ENCODE measurements around the gene FIGLA. TPM values are rescaled to one million over a fixed set of nuclear protein-coding genes. Genes with fewer than 3 reads are reported as not detected.

FIGLA gene
- total RNA-seq, 1 experiment from 2014 or later, result not detected

DNA sequence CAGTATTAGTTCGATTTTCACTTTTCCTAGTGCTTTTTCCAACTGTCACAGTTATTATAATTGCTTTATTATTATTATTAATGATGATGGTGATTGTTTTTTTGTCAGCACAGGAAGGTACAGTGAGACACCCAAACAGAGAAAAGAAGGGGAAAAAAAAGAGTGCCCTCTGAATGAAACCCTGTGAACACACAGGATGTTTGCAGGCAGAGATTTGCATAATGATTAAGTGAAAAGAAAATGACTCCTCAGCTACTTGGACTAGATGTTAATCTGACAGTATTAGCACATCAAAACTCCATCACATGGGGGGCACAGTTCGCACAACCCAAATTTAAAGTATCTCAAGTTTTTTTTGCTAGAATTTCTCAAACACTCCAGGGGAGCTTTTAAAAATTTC lies 55.4 kb downstream of the FIGLA start:
- no peak for DNase-seq (ENCODE audit: low read depth in 1 of 2, low spot score in 2 of 2)
- Histone ChIP-seq H3K4me1 (replicated peaks) (no peaks in the 10 kb centered on the region), H3K27me3 (replicated peaks) (peaks cover 4% of the 10 kb centered on the region; the same call in 1 of the 2 replicates), H3K9me3 (replicated peaks) (no peaks in the 10 kb centered on the region), H3K4me3 (no peak overlapping the region), H3K27ac (no peak overlapping the region), H3K36me3 (no peaks in the 10 kb centered on the region)

DNA sequence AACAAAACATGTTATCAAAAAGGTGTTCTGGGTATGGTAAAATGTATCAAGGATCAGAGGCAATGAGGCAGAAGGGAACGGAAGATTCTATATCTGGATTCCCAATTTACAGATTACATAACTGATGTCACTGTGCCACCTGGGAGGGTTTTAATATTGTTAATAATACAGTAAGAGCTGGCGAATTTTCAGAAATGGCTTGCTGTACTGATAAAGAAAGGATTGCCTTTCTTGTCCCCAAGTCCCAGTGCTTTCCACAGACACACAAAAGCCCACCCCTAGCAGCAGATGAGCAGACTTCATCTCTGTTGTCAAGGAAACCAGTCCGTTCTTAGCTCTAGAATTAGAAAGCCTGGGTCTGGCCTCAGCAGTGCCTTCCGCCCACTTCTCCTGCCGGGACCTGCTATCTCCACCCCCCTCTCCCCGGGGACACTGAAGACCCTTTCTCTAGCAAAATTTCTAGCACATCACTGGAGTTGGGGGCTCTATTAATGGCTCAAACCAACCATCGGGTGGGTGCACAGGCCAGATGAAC lies 56.7 kb downstream of the FIGLA start:
- DNase-seq (ENCODE audit: low read depth in 1 of 2, low spot score in 2 of 2), result no peak
- no peak overlapping the region for H3K27ac ChIP-seq
- no peak overlapping the region for H3K4me3 ChIP-seq
- H3K9me3 ChIP-seq (replicated peaks), result no peaks in the 10 kb centered on the region
- no peaks in the 10 kb centered on the region for H3K4me1 ChIP-seq (replicated peaks)
- H3K27me3 ChIP-seq (replicated peaks), result peaks cover 4% of the 10 kb centered on the region; the same call in 1 of the 2 replicates
- no peaks in the 10 kb centered on the region for H3K36me3 ChIP-seq

DNA sequence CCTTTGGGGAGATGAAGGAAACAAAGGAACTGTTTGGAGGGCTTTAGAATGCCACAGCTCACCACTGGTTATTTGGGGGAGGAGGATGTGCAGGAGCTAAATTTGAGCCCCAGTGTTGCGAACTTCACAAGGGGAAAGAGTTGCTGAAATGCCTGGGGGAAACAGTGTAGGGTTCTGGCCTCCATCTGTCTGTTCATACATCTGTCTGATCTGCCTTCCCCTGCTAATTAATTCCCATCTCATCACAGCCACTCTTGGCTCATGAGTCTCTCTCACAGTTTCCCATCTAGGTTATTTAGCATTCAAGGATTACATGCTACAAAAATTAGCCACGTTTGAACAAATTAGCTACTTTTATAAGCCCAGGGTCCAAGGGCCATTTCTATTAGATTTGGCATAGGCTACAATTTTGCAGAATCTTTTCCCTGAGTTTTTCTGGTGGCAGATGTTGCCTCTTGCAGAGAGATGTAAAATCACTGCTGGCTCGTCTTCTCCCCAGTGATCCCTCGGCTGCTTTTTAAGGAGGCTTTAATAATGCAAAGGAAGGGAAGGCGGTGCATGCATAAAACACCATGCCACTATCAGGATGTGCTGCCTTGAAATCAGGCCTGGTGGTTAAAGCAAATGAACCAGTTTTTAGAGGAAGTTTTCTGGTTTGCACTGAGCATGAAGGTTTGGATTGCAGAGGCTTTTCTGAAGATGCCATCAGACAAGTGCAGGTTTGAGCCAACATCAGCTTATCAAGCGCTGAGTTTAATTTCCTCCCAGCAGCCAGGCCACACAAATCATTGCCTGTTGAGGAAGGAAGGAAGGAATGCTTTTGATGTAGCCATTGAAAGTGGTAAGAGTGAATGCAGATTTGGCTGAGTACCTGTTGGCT lies 57.4 kb downstream of the FIGLA start:
- Histone ChIP-seq H3K4me3 (no peak overlapping the region), H3K4me1 (replicated peaks) (no peaks in the 10 kb centered on the region), H3K27ac (no peak overlapping the region), H3K36me3 (no peaks in the 10 kb centered on the region), H3K9me3 (replicated peaks) (no peaks in the 10 kb centered on the region), H3K27me3 (replicated peaks) (peaks cover 4% of the 10 kb centered on the region; the same call in 1 of the 2 replicates)
- DNase-seq (ENCODE audit: low read depth in 1 of 2, low spot score in 2 of 2), result no peak

DNA sequence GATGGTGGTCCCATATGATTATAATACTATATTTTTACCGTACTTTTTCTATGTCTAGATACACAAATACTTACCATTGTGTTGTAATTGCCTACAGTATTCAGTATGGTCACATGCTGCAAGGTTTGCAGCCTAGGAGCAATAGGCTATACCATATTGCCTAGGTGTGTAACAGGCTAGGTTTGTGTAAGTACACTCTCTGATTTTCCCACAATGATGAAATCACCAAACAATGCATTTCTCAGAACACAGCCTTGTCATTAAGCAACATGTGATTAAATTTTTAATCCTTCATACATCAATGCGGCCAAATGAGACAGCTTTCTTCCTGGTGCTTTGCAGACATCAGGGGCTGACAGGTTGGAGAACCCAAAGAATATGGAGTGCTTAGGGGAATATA lies 59.7 kb downstream of the FIGLA start:
- DNase-seq (ENCODE audit: low read depth in 1 of 2, low spot score in 2 of 2), result no peak
- no peaks in the 10 kb centered on the region for H3K4me1 ChIP-seq (replicated peaks)
- H3K27ac ChIP-seq, result no peak overlapping the region
- H3K4me3 ChIP-seq, result no peak overlapping the region
- no peaks in the 10 kb centered on the region for H3K36me3 ChIP-seq
- peaks cover 4% of the 10 kb centered on the region; the same call in 1 of the 2 replicates for H3K27me3 ChIP-seq (replicated peaks)
- H3K9me3 ChIP-seq (replicated peaks), result no peaks in the 10 kb centered on the region

DNA sequence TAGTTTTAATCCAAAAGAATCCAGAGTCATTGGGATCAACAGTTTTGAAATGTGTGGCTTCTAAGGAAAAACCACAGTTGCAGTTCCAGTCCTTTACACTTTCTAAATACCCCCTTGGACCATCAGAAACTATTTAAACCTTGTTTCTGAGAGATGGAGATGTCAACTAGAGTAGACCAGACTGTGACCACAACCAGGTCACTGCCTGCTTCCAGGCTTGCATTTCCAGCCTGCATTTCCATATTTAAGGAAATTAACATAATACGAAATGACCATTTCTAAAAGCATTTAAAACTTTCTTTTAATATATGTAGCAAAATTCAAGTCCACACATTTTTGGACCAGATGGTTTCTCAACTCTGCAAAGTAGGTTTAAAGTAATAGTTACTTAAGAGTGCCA lies 60.8 kb downstream of the FIGLA start:
- Histone ChIP-seq H3K27me3 (replicated peaks) (peaks cover 1% of the 10 kb centered on the region; the same call in 1 of the 2 replicates), H3K4me3 (no peak overlapping the region), H3K36me3 (no peaks in the 10 kb centered on the region), H3K9me3 (replicated peaks) (no peaks in the 10 kb centered on the region), H3K27ac (no peak overlapping the region), H3K4me1 (replicated peaks) (no peaks in the 10 kb centered on the region)
- no peak for DNase-seq (ENCODE audit: low read depth in 1 of 2, low spot score in 2 of 2)

DNA sequence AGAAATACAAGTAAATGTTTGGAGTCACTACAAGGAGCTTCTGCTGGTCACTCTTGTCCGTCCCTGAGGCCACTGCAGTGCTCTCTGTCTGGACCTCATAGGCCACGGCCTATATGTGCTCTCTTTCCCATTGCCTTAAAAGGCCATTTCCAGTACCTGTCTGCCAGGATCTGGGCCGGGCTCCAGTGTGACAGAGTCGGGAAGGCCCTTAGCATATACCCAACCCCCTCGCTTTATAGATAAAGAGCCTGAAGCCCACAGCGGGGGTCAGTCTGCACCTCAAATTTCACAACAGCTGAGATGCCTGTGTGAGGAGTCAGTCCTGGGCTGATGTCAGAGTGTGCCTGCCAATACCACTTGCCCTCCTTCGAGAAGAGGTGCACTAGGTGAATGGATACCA lies 62.3 kb downstream of the FIGLA start:
- no peak overlapping the region for H3K4me3 ChIP-seq
- peak in 1 of 2 experiments; percentile 22 for DNase-seq (ENCODE audit: low read depth in 1 of 2, low spot score in 2 of 2)

More for the DNA sequence above, 62.3 kb downstream of the FIGLA start:
- Histone ChIP-seq H3K36me3 (no peaks in the 10 kb centered on the region), H3K27ac (no peak overlapping the region), H3K9me3 (replicated peaks) (no peaks in the 10 kb centered on the region), H3K4me1 (replicated peaks) (no peaks in the 10 kb centered on the region), H3K27me3 (replicated peaks) (no peaks in the 10 kb centered on the region; the same call in 1 of the 2 replicates)

Other genes starting within 250 kb of the FIGLA start
- gene TGFA, start 236.8 kb downstream of the FIGLA start, total RNA-seq (2014; rRNA removed; shearing (Covaris generic)), result 0.42 and 1.4 TPM in 2 replicates
- not detected in 2 replicates for gene ADD2, start 22.4 kb downstream of the FIGLA start, total RNA-seq (2014; rRNA removed; shearing (Covaris generic))
- not detected in 2 replicates for gene CLEC4F, start 30.0 kb upstream of the FIGLA start, total RNA-seq (2014; rRNA removed; shearing (Covaris generic))
- gene CD207, start 45.2 kb upstream of the FIGLA start, total RNA-seq (2014; rRNA removed; shearing (Covaris generic)), result not detected in 2 replicates
- not detected in 2 replicates for gene VAX2, start 109.9 kb upstream of the FIGLA start, total RNA-seq (2014; rRNA removed; shearing (Covaris generic))
- gene ATP6V1B1, start 145.3 kb upstream of the FIGLA start, total RNA-seq (2014; rRNA removed; shearing (Covaris generic)), result not detected in 2 replicates
- not detected in 2 replicates for gene ANKRD53, start 188.0 kb upstream of the FIGLA start, total RNA-seq (2014; rRNA removed; shearing (Covaris generic))
- 19.1 and 50.5 TPM in 2 replicates for gene TEX261, start 204.2 kb upstream of the FIGLA start, total RNA-seq (2014; rRNA removed; shearing (Covaris generic))